LHCN-M2 (cell line): ENCODE results near the gene APOBEC3B. TPM values are rescaled to one million over a fixed set of nuclear protein-coding genes. Genes with fewer than 3 reads are reported as not detected.
"Not testable (repeated sequence)": the region's sequence is repeated elsewhere in the genome, so short reads cannot be mapped to it uniquely, and the experiment has no call there.

Experiments
- DNase-seq: peaks from one replicate; pipeline ENCODE4 v3.0.0-alpha.2; 2012; ENCODE audit warnings: low read depth
- total RNA-seq: library from RNA; depleted of rRNA; stranded (reverse); fragments of >200 nt; gene quantifications from 2 replicates; pipeline ENCODE4 v1.2.3, GENCODE V29; 2014

APOBEC3B gene
- total RNA-seq, 1 experiment from 2014 or later = 30.7 TPM

- no peak for DNase-seq
Measured at GRCh38 chr22:38996105-38996504, 14.0 kb downstream of the APOBEC3B start.

DNA sequence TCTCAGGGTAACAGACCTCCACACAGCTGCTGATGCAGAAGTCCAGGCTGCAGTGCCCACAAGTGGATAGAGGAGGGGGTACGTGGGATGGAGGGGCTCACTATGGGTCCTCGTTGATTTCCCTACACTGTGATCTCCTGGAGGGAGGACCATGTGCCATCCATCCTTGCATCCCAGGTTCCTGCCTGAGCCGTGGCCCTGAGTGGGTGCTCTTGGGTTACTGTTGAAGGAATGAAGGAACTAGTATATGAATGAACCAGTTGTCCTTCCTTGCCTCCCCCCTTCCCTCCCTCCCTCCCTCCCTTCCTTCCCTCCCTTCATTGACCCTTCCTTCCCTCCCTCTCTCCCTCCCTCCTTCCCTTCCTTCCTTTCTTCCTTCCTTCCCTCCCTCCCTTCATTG, 15.4 kb downstream of the APOBEC3B start:
- DNase-seq = no peak

GRCh38 chr22:39003165-39003638, 21.1 kb downstream of the APOBEC3B start:
- DNase-seq = peak; percentile 88

DNA sequence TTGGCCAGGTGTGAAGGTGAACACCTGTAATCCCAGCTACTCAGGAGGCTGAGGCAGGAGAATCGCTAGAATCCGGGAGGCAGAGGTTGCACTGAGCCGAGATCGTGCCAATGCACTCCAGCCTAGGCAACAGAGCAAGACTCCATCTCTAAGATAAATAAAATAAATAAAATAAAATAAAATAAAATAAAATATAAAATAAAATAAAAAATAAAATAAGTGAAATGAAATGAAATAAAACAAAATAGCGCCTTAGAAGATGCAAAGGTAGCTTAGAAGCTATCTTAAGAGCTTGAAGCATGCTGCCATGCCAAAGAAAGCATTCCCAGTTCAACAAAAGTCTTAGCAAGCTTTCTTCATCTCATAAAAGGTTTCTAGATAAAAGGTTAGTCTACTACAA, 25.0 kb downstream of the APOBEC3B start:
- DNase-seq = no peak

GRCh38 chr22:39008271-39008850, 26.2 kb downstream of the APOBEC3B start:
- DNase-seq = not testable (repeated sequence)

DNA sequence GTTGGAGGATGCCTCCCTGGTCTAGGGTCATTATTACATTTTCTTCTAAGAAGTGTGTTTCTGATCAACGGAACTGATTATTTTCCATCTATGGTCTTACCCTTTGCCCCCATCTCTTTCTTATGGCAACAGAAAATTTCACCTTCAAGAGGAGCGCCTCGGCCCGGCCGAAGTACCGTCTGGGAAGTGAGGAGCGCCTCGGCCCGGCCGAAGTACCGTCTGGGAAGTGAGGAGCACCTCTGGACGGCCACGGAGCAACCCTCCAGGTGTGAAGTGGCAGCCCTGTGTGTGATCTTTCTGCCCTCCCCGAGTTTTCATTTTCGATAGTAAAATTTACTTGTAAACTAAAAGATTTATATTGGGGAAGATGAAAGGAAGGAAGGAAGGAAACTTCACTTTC, 28.8 kb downstream of the APOBEC3B start:
- no peak for DNase-seq

DNA sequence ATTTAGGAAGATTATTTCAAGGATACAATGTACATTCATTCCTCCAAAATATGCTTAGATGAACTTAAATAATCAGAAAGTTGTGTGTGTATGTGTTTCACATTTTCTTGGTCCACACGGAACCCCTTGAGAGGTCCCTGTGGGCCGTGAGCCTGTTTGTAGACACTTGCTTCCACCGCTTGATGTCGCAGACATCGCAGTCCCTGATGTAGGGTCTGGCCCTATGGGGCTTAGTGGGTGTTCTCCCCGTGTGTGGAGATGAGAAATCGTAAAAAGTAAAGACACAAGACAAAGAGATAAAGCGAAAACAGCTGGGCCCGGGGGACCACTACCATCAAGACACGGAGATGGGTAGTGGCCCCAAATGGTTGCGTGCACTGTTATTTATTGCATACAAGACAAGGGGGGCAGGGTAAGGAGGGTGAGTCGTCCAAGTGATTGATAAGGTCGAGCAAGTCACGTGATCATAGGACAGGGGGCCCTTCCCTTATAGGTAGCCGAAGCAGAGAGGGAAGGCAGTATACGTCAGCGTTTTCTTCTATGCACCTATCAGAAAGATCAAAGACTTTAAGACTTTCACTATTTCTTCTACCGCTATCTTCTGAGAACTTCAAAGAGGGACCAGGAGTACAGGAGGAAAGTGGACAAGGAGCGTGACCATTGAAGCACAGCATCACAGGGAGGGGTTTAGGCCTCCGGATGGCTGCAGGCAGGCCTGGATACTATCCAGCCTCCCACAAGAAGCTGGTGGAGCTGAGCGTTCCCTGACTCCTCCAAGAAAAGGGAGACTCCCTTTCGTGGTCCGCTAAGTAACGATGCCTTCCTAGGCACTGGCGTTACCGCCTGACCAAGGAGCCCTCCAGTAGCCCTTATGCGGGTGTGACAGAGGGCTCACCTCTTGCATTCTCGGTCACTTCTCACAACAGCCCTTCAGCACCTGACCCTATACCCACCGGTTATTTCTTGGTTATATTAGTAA, 30.7 kb downstream of the APOBEC3B start:
- no peak for DNase-seq

DNA sequence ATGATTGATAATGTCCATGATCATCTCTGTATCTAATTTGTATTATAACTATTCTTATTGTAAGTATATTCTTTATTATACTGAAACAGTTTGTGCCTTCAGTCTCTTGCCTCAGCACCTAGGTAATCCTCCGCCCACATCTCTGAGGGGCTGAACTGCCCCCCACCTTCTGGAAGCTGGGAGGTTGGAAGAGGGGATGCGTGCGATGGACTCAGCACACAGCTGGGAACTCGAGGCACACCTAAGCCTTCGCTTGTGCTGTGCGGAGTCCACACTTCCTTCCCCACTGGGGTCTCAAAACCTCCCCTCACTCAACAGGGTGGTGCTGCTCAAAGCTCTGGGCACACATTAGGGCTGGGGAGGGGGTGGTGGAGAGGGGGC, 31.4 kb downstream of the APOBEC3B start:
- DNase-seq = not testable (repeated sequence)

GRCh38 chr22:39013942-39014722, 32.0 kb downstream of the APOBEC3B start, which contains the start of gene APOBEC3C:
Gene APOBEC3C, plus strand, starts transcription at chr22:39014257. Its CDS starts 106 bp downstream, at chr22:39014363.
- DNase-seq = peak; percentile 85

DNA sequence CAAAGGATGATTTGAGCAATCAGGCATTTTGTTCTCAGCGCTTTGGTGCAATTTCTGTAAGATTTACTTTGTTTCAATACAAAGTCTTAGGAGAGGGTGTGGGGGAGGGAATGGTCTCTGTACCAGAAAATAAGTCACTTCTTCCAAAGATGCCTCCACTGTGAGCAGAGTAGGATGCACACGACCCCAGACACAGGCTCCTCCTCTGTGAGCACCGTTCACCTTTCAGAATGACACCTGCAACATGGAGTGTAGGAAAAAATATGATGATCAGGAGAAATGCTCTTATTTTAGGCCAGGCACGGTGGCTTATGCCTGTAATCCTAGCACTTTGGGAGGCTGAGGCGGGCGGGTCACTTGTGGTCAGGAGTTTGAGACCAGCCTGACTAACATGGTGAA, 32.6 kb downstream of the APOBEC3B start:
- peak; percentile 12 for DNase-seq

DNA sequence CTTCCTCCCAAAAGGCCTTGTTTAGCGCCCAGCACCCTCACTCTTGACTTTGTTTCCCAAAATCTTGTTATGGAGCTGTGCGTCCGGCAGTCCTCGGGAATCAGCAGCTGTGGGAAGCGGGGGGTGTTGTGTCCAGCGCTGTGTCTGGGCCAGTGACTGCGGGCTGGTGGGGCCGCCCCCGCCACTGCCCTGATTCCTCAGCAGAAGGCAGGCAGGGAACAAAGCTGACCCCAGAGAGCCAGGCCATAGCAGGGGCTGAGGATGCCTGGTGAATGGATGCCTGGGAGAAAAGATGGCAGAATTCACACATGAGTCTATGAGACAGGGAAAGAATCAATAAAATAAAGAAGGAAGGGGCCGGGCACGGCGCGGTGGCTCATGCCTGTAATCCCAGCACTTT, 34.4 kb downstream of the APOBEC3B start:
- no peak for DNase-seq

GRCh38 chr22:39017596-39018365, 35.6 kb downstream of the APOBEC3B start:
- no peak for DNase-seq

DNA sequence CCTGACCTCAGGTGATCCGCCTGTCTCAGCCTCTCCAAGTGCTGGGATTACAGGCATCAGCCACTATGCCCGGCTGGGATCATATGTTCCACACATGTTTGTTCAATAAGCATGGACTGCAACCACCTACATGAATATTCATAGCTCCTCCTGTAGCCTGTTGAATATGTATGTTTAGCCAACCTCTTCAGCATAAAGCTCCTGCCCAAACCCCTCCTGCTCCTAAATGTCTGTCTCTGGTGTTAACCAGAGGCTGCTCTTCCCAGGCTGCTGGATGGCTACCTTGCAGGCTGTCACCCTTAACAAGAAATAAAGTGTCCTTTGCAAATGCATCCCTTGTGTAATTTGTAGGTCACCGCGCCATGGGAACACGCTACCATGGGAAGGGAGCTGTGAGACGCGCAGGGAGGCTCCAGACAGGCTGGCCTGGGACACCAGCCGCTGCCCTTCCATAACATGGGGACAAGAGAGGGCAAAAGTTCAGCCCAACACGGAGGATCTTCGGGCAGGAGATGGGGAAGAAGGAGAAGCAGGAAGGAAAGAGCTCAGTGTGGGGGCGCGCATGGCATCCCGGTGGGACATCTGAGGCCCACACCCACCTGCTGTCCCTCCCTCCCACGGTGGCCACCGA, 38.0 kb downstream of the APOBEC3B start:
- not testable (repeated sequence) for DNase-seq

- DNase-seq = no peak
Measured at GRCh38 chr22:39021552-39022250, 39.6 kb downstream of the APOBEC3B start.

DNA sequence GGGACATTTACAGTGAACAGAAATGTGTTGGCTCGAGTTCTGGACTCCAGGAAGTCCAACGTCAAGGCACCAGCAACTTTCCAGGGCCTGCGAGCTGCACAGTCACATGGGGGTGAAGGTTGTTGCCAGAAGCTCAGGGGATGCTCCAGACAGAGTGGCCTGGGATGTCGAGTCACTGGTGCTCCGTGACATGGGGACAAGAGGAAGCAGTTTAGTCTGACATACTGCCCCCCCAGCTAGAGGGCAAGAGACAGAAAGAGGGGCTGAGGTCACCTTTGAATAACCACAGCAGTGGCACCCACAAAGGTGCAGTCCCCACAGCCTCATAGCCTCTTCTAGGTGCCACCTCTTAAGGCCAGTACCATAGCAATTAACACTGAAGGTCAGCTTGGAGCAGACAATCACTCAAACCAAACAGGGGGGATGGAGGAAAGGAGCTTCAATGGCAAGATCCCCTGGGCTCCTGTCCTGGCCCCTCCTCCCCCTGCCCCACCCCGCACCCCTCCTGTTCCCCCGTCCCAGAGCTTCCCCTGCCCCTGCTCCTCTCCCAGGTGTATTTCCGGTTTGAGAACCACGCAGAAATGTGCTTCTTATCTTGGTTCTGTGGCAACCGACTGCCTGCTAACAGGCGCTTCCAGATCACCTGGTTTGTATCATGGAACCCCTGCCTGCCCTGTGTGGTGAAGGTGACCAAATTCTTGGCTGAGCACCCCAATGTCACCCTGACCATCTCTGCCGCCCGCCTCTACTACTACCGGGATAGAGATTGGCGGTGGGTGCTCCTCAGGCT, 42.6 kb downstream of the APOBEC3B start:
- no peak for DNase-seq

GRCh38 chr22:39026509-39027150, 44.5 kb downstream of the APOBEC3B start:
- DNase-seq = no peak

GRCh38 chr22:39027717-39028116, 45.6 kb downstream of the APOBEC3B start:
- DNase-seq = no peak

DNA sequence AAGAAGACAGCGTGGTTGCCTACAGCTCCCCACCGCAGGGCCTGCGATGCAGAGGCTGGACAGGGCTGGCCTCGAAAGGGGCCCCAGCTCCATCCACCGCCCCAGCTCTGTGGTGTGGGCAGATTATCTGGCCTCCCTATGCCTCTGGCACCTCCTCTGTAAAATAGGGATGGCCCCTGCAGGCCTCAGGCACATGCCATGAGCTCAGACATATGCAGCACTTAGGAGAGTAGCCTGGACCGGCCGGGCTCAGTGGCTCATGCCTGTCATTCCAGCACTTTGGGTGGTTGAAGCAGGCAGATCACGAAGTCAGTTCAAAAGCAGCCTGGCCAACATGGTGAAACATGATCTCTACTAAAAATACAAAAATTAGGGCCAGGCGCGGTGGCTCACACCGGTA, 46.1 kb downstream of the APOBEC3B start:
- no peak for DNase-seq

DNA sequence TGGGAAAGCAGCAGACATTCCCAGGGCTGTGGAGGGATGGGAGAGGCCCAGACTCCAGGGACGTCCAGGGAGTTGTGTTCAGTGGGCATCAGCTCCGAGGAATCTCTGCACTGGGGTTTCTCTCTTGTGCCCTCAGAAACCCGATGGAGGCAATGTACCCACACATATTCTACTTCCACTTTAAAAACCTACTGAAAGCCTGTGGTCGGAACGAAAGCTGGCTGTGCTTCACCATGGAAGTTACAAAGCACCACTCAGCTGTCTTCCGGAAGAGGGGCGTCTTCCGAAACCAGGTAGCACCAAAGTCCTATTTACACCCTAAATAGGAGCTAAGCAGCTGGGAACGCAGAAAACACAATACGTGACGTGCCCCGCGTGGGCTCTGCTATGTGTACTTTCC, 47.1 kb downstream of the APOBEC3B start:
- no peak for DNase-seq
